Lower lobe of right lung (tissue), 2 donors: ENCODE data around the gene ZFP62. TPM values are rescaled to one million over a fixed set of nuclear protein-coding genes. Genes with fewer than 3 reads are reported as not detected.

ENCODE experiments used
- ATAC-seq, 2 donors: fragments of 200-7000 bp; cut with Tn5 transposase; one replicate each; pipeline ENCODE4 v1.9.1; 2020 to 2022; ENCODE audit warnings: mild to moderate bottlenecking in 2 of 2, moderate library complexity in 2 of 2
- DNase-seq: peaks from one replicate; pipeline ENCODE4 v3.0.0-alpha.2; 2020
- H3K27ac ChIP-seq: fragments of 200-600 bp; one replicate; pipeline ENCODE4 v1.8.0; 2022
- H3K27me3 ChIP-seq: fragments of 200-600 bp; one replicate; pipeline ENCODE4 v1.8.0; 2022; ENCODE audit warnings: low read depth
- H3K36me3 ChIP-seq: fragments of 200-600 bp; one replicate; pipeline ENCODE4 v1.8.0; 2022; ENCODE audit warnings: mild to moderate bottlenecking
- H3K4me1 ChIP-seq: fragments of 200-600 bp; one replicate; pipeline ENCODE4 v1.8.0; 2022
- H3K4me3 ChIP-seq: fragments of 200-600 bp; one replicate; pipeline ENCODE4 v1.8.0; 2022; ENCODE audit warnings: mild to moderate bottlenecking
- H3K9me3 ChIP-seq: fragments of 200-600 bp; one replicate; pipeline ENCODE4 v1.8.0; 2022
- intact Hi-C: fragments of 100-400 bp; cut with DNase I; formaldehyde crosslinking; loops from one replicate; pipeline ENCODE4 v1.11.0; 2022
- total RNA-seq: library from RNA; stranded (reverse); fragmentation: NEBNext Ultra II Directional; extraction: Animal tissue kit (Norgen Biotek cat#: 25700); gene quantifications from one replicate; pipeline ENCODE4 v1.2.1, GENCODE V29; 2021
- TF ChIP-seq, protein P1 (sequence below): fragments of 200-600 bp; IDR thresholded peaks from one replicate; pipeline ENCODE4 v1.8.0; 2022; ENCODE audit warnings: antibody characterized with exemption, mild to moderate bottlenecking
- donor health status: DM: no; HTN: yes; CAD: no; lungs with severe emphysema.

ZFP62 gene
- total RNA-seq, 1 donor from 2014 or later = 28.3 TPM

DNA sequence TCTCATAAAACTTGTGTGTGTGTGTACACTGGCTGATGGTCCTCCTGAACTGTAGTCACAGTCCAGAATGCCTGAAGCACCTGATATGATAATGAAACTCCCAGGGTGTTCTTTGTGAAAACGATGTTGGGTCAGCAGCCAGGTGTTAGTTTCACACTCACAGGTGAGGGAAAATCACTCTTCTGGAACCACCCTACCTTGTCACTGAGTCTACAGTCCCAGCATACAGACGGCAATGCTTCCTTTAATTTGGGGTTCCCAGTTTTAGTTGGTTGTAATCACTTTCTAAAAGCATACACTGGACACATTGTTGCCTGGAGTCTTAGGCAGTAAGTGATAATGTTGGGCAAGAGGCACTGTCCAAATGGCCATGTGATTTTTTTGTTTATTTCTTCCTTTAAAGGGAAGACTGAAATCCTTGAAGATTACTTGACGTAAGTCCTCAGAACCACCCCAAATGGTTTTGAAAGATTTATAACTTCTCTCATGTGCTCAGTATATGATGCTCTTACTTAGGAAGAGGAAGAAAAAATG is 40.2 kb downstream of the ZFP62 start:
- intact Hi-C loops = no loop called here
- H3K4me1 ChIP-seq = peaks cover 71% of the 10 kb centered on the region
- H3K36me3 ChIP-seq = no peaks in the 10 kb centered on the region
- peak overlapping the region; percentile 54 for H3K27ac ChIP-seq
- peak; percentile 70 to 76 for ATAC-seq
- H3K27me3 ChIP-seq = no peaks in the 10 kb centered on the region
- TF ChIP-seq, protein P1, sequence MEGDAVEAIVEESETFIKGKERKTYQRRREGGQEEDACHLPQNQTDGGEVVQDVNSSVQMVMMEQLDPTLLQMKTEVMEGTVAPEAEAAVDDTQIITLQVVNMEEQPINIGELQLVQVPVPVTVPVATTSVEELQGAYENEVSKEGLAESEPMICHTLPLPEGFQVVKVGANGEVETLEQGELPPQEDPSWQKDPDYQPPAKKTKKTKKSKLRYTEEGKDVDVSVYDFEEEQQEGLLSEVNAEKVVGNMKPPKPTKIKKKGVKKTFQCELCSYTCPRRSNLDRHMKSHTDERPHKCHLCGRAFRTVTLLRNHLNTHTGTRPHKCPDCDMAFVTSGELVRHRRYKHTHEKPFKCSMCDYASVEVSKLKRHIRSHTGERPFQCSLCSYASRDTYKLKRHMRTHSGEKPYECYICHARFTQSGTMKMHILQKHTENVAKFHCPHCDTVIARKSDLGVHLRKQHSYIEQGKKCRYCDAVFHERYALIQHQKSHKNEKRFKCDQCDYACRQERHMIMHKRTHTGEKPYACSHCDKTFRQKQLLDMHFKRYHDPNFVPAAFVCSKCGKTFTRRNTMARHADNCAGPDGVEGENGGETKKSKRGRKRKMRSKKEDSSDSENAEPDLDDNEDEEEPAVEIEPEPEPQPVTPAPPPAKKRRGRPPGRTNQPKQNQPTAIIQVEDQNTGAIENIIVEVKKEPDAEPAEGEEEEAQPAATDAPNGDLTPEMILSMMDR = no peak
- DNase-seq = no peak
- H3K9me3 ChIP-seq = no peaks in the 10 kb centered on the region
- no peak overlapping the region for H3K4me3 ChIP-seq

DNA sequence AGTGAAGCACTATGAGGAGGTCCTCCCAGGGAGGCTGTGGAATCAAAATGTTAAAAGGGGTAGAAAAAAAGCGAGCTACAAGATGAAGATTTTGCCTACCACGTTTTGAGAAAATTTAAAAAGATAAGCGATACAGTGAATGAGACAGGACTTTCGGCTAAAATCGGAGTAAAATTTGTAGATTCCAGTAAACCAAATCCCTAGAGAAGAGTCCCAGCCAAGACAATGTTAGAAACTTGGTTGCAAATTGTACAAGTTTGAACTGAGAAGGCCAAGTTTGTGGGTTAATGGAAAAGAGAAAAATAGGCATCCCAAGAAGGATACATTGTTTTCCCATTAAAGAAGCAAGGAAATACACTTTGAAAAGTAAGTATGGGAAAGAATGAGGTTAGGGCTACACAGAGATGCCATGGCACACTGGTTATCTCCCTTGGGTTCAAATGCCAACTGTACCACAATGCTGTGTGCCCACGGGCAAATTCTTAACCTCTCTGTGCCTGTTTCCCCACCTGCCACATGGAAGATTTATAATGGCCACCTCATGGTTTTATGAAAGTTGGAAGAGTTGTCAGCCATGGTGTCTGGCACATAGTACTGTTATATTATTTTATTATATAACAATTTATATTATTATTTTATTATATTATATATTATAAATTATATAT is 42.3 kb downstream of the ZFP62 start:
- ATAC-seq = no peak
- Histone ChIP-seq H3K4me1 (peaks cover 52% of the 10 kb centered on the region), H3K4me3 (no peak overlapping the region), H3K9me3 (no peaks in the 10 kb centered on the region), H3K27me3 (no peaks in the 10 kb centered on the region), H3K36me3 (no peaks in the 10 kb centered on the region), H3K27ac (peak overlapping the region; percentile 99)
- TF ChIP-seq, protein P1 = no peak
- no peak for DNase-seq
- intact Hi-C loops = no loop called here

DNA sequence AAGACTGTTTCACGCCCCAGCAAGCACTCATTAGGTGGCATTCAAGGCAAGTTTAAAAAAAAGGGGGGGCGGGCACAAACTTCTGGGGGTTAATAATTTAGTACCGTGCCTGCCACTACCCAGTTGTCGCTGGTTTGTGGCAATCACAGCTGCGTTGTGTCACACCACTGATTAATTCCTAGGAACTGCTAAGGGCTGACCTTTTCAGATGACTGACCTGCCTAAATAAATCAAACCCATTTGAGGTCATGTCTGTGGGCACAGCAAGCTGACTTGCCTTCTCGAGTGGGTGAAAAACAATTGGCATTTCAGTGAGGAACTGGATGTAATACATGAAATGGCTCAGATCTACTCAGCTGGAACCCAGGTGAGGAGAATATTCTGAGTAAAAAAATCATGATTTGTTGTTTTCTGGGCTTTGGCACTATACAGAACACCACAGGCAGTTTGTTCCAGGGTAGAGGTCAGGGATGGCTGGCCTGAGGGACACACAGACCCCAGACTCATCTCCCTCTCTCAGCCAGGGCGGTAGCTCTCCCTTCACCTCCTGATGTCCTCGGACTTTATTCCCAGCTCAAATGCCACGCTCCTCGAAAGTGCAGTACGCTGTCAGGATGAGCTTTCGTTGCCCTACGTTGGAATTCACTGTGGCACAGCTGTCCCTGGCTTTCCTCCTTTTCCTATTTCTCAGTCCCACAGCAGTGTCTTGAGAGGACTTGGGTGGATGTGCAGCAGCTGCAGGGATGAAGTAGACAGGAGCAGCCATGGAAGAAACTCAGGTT is 43.0 kb downstream of the ZFP62 start:
- peaks cover 50% of the 10 kb centered on the region for H3K4me1 ChIP-seq
- ATAC-seq = no peak
- peak overlapping the region; percentile 99 for H3K27ac ChIP-seq
- intact Hi-C loops = no loop called here
- no peaks in the 10 kb centered on the region for H3K36me3 ChIP-seq
- H3K4me3 ChIP-seq = no peak overlapping the region
- TF ChIP-seq, protein P1 = no peak
- no peaks in the 10 kb centered on the region for H3K27me3 ChIP-seq
- DNase-seq = no peak
- no peaks in the 10 kb centered on the region for H3K9me3 ChIP-seq

DNA sequence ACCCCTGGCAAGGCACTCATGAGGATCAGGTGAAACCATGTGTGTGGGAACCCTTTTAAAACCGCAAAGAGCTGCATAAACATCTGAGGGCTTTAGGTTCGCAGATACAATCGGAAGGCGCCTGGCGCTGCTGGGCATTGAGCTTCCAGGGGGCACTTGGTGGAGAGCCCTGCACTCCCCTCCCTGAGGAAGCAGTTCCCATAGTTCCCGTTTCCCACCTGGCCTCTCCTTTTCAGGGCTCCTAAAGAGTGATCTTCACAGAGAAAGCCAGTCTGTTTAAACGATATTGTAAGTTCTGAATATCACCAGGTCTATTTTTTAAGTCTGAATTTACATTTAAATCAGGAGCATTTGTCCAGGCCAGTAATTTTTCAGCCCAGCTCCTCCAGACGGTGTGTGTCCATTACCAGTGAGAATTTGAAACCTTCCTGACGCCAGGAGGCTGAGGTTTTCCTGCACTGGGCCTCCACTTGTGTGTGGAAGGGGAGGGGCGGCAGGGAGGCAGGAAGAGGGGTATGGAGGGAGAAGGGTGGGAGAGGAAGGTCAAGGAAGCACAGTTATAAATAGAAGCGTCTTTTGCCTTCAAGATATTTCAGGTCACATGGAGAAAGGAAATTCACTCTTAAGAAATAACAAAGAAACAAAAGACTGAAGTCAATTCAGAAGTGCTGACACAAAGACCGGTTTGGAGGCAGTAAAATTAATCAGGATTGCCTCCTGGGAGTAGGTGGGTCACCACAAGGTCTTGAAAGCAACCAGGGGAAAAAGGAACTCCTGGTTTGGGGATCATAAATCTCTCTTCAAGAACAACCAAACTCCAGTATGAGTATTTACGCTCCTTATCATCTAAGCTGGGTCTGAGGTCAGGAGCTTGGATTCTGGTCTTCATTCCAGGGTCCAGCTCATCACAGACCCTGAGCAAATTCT is 44.2 kb downstream of the ZFP62 start:
- no peaks in the 10 kb centered on the region for H3K27me3 ChIP-seq
- peak overlapping the region; percentile 99 for H3K27ac ChIP-seq
- DNase-seq = no peak
- peak; percentile 48 to 64 for ATAC-seq
- TF ChIP-seq, protein P1 = no peak
- H3K4me3 ChIP-seq = peak overlapping the region; percentile 29
- H3K9me3 ChIP-seq = no peaks in the 10 kb centered on the region
- intact Hi-C loops = no loop called here
- no peaks in the 10 kb centered on the region for H3K36me3 ChIP-seq
- peaks cover 53% of the 10 kb centered on the region for H3K4me1 ChIP-seq

DNA sequence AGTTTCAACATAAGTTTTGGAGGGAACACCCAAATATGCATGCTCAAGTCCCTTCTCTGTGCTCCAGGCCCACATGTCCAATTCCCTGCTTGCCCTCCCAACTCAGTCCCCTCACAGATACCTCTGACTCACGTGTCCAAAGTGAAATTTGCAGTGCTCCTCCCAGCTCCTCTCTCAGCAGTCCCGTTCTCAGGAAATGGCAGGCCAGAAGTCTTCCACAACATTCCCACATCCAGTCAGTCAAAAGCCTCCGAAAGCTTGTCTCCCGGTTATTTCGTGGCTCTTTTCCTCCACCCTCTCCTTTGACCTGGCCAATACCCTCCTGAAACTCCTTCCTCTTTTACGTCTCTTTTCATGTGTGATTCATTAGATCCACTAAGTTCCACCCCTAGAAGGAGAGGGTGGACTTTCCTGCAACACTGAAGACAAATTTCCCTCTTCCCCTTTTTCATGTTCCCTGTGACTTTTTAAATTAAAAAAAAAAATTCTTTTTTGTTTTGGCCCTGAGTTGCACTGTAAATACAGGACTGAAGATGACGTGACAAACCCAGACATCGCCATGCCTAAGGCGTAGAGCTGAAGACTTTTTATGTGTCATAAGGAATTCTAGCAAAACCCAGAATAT is 45.7 kb downstream of the ZFP62 start:
- H3K27me3 ChIP-seq = no peaks in the 10 kb centered on the region
- peak overlapping the region; percentile 47 for H3K4me3 ChIP-seq
- DNase-seq (no peak), ATAC-seq (peak; percentile 11 to 54)
- H3K4me1 ChIP-seq = peaks cover 57% of the 10 kb centered on the region
- intact Hi-C loops = no loop called here
- H3K27ac ChIP-seq = peak overlapping the region; percentile 99
- TF ChIP-seq, protein P1 = no peak
- H3K36me3 ChIP-seq = no peaks in the 10 kb centered on the region
- no peaks in the 10 kb centered on the region for H3K9me3 ChIP-seq
